Loucy (cell line): Measurements from ENCODE around the gene LTBR.

Source experiments
- EZH2phosphoT487 ChIP-seq: fragments of 200-600 bp; IDR thresholded peaks from 2 replicates; pipeline ENCODE4 v1.6.1; 2018; ENCODE audit warnings: antibody characterized with exemption, mild to moderate bottlenecking, moderate library complexity, borderline replicate concordance
- TF ChIP-seq, protein P1 (sequence below): fragments of 200-600 bp; sonication (generic); conservative IDR thresholded peaks from 2 replicates; pipeline ENCODE4 v1.5.1; 2014; ENCODE audit warnings: mild to moderate bottlenecking, antibody characterized with exemption, low read length

DNA sequence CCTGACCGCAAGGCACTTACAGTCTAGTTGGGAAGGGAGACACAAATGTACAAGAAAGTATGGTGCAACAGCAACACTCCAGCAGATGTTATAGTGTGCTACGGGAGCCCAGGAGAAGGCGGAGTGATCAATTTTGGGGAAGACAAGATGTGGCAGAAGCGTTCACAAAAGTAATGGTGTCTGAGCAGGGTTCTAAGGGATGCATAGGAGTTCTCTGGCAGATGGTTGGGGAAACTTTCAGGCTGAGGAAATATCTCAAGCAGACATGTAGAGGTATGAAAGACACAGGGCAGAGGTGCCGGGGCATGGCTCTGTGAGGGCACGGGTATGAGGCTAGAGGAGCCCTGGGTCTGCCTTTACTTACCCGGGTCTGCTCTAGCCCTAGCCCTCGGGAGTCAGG, 37.0 kb upstream of the LTBR start:
- TF ChIP-seq, protein P1, sequence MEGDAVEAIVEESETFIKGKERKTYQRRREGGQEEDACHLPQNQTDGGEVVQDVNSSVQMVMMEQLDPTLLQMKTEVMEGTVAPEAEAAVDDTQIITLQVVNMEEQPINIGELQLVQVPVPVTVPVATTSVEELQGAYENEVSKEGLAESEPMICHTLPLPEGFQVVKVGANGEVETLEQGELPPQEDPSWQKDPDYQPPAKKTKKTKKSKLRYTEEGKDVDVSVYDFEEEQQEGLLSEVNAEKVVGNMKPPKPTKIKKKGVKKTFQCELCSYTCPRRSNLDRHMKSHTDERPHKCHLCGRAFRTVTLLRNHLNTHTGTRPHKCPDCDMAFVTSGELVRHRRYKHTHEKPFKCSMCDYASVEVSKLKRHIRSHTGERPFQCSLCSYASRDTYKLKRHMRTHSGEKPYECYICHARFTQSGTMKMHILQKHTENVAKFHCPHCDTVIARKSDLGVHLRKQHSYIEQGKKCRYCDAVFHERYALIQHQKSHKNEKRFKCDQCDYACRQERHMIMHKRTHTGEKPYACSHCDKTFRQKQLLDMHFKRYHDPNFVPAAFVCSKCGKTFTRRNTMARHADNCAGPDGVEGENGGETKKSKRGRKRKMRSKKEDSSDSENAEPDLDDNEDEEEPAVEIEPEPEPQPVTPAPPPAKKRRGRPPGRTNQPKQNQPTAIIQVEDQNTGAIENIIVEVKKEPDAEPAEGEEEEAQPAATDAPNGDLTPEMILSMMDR = no peak
- TF ChIP-seq EZH2phosphoT487 = no peak
